HPDE6-E6E7 (cell line): Measurements from ENCODE around the gene JAZF1.

Experiments
- DNase-seq: peaks from one replicate; pipeline ENCODE4 v3.0.0; 2011; ENCODE audit warnings: missing footprints; ENCODE audit errors: extremely low spot score

The JAZF1 gene

DNA sequence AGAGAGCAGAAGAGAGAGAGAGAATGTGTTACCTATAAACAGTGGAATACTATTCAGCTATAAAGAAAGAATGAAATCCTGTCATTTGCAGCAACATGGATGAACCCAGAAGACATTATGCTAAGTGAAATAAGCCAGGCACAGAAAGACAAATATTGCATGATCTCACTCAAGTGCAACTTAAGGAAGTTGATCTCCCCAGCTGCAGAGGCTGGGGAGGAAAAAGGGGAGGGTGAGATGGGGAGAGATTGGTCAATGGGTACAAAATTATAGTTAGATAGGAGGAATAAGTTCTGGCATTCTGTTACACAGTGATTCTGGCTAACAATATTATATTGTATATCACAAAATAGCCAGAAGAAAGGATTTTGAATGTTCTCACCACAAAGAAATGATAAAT lies 11.2 kb upstream of the JAZF1 start:
- DNase-seq, result no peak

- no peak for DNase-seq
Observed at GRCh38 chr7:28191184-28191583, 10.6 kb upstream of the JAZF1 start.

- no peak for DNase-seq
Observed at GRCh38 chr7:28190077-28190710, 9.6 kb upstream of the JAZF1 start.

DNA sequence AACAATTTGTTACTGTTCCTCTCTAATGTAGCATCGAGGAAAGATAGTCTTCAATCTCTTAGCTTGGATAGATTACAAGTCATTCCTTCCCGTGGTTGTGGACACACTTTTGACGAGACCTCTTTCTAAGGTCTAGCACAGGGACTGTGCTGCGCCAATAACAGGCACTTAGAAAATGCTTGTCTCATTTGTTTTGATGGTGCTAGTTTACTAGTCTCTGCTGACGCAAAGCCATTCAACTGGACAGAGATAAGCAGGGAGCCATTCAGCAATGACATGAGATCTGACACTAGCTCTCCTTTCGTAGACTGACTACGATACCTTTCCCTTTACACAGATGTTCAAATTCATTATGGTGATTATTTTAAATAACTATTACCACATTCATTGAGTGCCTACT lies 6.4 kb upstream of the JAZF1 start:
- DNase-seq, result no peak

DNA sequence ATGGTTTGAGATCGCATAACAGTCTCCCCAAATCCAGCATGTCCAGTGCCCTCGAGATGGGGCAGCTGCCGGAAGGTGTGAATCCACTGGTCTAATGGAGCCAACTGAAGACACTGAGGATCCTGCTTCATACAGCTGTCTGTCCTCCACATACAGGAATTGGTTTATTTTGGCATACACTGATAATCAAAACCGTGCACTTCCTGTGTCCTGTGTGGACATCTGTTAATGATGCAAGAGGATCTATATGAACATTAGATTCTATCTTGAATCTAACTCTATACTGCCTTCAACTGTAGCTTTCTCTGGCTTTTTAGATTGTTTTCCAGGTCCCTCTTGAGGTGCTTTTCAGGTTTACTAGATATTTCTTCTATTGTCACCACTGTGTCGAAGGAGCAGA lies 3.0 kb upstream of the JAZF1 start:
- no peak for DNase-seq

DNA sequence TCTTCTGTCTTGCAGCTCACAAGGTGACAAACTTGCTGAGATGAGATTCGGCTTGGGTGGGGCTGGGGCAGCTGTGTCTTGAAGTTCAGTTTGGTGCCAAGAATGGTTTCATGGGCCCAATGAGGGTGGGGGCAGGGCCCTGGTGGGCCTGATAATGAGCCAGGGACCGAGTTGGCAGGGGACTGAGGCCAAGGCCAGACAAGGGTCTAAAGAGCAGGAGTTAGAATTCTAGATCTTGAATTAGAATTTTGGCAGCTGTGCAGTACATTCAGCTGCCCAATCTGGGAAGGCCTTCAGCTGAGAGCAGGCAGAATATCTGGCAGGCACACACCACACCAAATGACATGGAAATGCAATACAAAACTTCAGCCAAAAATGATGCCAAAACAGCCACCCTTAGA lies 1.5 kb upstream of the JAZF1 start:
- no peak for DNase-seq

- DNase-seq, result no peak
Observed at GRCh38 chr7:28181416-28181815, 821 bp upstream of the JAZF1 start.

GRCh38 chr7:28180031-28180363 lies 598 bp downstream of the JAZF1 start:
- DNase-seq, result no peak

DNA sequence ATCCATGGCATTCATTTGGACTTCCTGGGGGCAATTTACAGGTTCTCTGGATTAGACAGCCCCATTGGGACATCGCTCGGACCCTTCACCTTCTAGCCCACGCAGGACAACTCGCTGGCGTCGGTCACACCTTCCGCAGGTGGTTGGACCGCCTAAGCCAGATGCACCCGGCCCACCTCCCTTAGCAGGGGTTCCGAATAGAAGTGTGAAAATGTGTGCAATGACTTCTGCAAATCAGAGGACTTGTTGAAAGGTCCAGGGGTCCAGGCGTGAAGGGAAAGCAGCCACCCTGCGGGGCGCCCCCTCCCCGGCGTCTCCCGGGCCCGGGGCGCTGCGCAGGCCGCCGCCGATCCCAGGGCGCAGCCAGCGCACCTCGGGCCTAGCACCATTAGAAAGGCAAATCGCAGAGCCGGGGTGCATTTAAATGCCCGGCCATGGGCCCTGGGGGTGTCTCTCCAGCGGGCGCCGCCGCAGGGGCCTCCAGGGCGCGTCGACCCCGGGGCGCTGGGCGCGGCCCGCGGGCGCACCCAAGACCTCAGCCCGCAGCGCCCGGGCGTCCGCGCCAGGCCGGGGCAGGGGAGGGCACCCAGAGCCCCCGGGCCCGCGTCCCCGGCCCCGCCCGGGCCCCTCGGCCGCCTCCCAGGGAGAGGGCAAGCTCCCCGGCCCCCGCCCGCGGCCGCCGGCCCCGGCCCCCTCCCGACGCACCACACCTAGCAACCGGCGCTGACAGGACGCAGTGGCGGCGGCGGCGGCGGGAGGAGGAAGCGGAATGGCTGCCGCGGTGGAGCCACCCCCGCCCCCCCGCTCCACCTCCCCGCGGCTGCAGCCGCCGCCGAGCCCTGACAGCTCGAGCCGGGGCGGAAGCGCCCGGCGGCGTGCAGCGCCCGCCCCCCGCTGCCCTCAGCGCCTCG lies 1.2 kb downstream of the JAZF1 start:
- peak; percentile 67 for DNase-seq

DNA sequence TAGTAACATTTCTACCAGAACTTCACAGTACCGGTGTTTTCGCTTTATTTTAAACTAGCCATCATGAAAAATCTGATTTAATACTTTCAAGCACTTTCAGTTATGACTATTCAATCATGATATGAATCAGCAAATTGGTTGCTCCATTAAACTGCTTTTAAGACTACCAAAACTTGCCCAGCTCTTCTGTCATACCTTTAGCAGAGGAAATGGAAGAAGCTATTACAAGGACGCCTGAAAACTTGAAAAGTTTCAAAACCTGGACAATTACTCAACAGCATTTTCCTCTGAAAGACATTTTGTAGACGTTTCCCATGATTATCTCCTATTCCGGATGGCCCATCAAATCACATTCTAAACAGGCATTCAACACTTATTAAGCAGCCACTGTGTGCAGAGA lies 2.0 kb downstream of the JAZF1 start:
- DNase-seq, result no peak

GRCh38 chr7:28177836-28178235 lies 2.8 kb downstream of the JAZF1 start:
- DNase-seq, result no peak

GRCh38 chr7:28176645-28177044 lies 4.0 kb downstream of the JAZF1 start:
- no peak for DNase-seq

DNA sequence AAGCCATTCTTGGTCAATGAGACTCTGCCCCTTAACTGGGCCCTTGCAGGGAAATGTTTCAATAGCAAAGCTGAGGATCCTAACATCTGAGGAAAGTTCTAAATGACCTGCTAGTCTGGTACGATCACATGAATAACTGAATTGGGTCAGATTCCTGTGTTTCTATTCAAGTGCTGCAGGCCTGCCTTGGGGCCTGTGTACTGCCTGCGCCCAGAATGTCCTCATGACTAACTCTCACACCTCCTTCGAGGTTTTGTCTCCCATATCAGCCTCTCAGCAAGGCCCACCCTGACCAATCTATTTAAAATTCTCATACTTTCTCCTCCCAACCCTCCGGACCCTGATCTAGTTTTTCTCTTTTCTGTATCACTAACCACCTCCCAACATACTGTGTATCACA lies 4.4 kb downstream of the JAZF1 start:
- no peak for DNase-seq

DNA sequence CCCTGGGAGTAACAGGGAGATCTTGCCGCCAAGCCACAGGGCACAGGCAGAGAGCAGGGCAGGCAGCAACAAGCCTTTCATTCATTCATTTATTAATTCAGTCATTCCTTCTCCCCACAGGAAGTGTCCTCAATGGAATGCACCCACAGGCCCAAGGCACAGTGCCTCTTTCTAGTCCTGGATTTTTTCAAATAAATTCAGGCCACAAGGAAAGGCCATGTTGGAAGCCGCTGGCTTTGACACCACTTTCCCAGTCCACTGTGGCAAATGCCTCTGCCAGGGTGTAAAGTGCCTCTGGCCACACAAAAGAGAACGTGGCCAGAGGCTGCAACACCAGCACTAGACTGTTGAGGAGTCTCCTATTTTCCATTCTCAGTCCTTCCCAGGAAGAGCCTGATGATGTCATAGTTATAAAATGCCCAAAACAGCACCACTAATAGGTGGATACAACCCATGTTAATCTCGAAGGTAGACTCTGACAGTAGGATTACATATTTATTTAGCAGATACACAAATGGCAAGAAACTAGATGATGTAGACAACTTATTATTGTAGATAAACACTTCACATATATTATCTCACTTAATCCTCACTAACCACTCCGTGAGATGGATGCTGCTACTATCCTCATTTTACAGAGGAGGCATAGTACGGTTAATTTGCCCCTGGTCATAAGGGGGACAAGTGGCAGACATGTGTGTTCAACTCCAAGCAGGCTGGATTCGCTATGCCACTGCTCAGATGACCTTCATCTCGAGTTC lies 5.5 kb downstream of the JAZF1 start:
- no peak for DNase-seq

GRCh38 chr7:28174442-28174841 lies 6.2 kb downstream of the JAZF1 start:
- DNase-seq, result no peak

DNA sequence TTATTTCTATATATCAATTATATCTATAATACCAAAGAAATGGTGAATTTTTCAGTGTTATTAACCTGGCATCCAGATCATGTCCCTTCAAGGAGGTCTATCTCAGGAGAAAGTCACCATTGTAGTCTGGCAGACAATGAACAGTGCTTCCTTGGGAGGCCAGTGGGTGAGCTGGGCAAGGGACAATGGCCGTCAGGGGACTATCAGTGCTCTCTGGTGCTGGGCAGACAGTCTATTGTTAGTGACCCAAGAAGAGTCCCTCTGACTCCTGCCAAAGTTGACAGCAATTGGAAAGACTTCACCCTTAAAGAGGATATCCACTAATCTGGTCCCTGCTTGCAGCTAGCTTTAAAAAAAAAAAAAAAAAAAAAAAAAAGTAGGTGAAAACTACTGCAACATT lies 7.1 kb downstream of the JAZF1 start:
- DNase-seq, result no peak

DNA sequence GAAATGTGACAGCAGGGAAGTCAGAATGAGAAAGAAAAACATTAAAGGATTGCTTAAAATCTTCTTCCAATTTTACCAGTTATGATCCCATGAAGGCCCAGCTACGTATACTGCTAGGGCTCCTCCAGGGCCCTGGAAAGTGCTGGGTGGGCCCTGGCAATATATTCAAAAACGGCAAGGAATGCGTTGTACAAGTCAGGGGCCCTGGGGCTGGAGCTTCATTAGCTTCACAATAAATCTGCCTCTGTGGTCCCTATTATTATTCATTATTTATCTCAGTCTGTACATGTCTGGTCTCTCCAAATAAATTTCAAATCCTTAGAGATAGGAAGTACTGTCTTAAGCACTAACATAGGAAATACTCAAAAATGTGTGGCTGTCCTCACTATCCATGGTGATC lies 7.6 kb downstream of the JAZF1 start:
- no peak for DNase-seq

GRCh38 chr7:28170701-28171100 lies 9.9 kb downstream of the JAZF1 start:
- DNase-seq, result no peak

- no peak for DNase-seq
Observed at GRCh38 chr7:28169230-28169629, 11.4 kb downstream of the JAZF1 start.

DNA sequence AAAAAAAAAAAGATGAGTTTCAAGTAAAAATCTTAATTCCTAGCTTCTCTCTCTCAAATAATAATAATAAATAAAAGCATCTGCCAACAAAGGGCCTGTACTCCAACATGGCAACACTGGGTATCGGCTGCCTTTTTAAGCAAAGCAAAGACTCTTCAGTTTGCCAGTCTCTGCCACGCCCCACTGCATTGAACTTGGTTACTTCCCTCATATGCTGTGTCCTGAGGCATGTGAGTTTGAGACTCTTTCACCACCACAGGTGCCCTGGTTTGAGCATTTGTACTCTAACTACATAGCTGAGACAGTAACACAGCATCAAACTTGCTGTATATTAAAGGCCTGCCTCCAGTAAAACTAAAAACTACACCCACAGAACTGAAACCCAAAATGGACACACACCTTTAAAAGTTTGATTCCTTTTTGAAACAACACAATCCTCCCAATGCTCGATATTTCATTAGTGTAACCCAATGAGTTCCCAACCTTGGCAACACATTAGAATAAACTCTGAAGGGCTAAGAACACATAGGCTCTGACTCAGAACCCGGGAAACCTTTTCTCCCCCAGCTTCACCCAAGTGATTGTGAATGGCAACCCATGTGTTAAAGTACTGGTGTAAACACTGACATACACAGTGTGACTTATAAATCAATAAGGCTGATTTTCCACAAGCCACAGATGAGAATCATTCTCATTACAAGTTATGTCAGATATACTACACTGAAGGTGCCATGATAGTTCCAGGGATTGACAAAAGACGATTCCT lies 12.0 kb downstream of the JAZF1 start:
- no peak for DNase-seq

DNA sequence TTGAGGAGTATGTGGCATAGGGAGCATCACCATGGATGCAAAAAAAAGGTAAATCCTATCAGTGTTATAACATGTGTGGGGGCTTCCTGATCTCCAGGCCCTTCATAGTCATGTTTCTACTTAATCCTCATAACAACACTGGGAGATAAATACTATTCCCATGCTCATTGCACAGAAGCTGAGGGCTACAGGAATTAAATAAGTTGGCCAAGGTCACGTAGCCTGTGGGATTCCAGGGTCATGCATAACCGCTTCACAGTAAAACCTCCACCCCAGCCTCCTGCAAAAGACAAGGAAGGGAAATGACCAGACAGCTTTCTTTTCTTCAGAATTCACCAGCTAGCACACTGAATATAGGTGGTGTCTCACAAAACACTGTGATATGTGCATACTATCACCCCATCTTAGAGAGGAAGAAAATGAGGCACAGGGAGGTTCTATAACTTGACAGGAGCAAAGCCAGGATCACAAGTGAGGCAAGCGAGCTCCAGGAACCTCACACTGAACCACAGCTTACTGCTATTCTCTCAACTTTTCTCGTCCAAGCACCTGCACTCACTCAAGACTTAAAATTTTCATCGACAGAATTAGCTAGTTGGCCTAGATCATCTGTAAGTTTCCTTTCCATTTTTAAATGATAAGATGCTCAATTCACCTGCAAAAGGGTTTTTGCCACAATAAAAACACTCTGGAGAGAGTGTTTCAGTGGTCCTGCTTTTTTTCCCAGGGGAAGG lies 13.4 kb downstream of the JAZF1 start:
- no peak for DNase-seq
